H1 (cell line): ENCODE data around the gene MFRP.

Source experiments
- ASH2L ChIP-seq: fragments of 200-600, 300-600 bp; sonication (generic); IDR thresholded peaks from one replicate; pipeline ENCODE4 v1.7.1; 2017; ENCODE audit warnings: low read length
- CHD2 ChIP-seq: IDR thresholded peaks from 2 replicates; pipeline ENCODE4 v1.6.1; 2012; ENCODE audit warnings: low read length, improper control_type of control experiment
- CTCF ChIP-seq, 3 experiments: IDR thresholded peaks; 1 replicate in 2 of 3; 2 replicates in 1 of 3; pipeline versions ENCODE4 v1.5.1 to v1.6.1; 2011; ENCODE audit warnings: low read length in 3 of 3, mild to moderate bottlenecking in 3 of 3, inconsistent platforms in 2 of 3, low read depth in 1 of 3, moderate library complexity in 1 of 3; ENCODE audit not compliant: insufficient read depth in 1 of 3; ENCODE audit errors: control extremely low read depth in 1 of 3
- EZH2 ChIP-seq: fragments of 200-600 bp; sonication (generic); IDR thresholded peaks from 2 replicates; pipeline ENCODE4 v1.7.1; 2012; ENCODE audit warnings: low read depth, mild to moderate bottlenecking, moderate library complexity, low read length, inconsistent platforms; ENCODE audit not compliant: severe bottlenecking
- POLR2A ChIP-seq, 2 experiments: IDR thresholded peaks; 1 replicate in 1 of 2; 2 replicates in 1 of 2; pipeline ENCODE4 v1.6.1; 2011; ENCODE audit warnings: low read depth in 2 of 2, low read length in 2 of 2, mild to moderate bottlenecking in 2 of 2; ENCODE audit errors: control extremely low read depth in 1 of 2
- POLR2AphosphoS5 ChIP-seq: IDR thresholded peaks from 2 replicates; pipeline ENCODE4 v1.6.1; 2011; ENCODE audit warnings: low read depth, low read length
- RAD21 ChIP-seq, 2 experiments: IDR thresholded peaks in 1 of 2; conservative IDR thresholded peaks in 1 of 2; 2 replicates each; pipeline ENCODE4 v1.6.1; 2011; ENCODE audit warnings: low read depth in 2 of 2, low read length in 2 of 2, improper control_type of control experiment in 1 of 2, inconsistent platforms in 1 of 2, mild to moderate bottlenecking in 1 of 2, moderate library complexity in 1 of 2
- SP2 ChIP-seq: IDR thresholded peaks from 2 replicates; pipeline ENCODE4 v1.6.1; 2012; ENCODE audit warnings: mild to moderate bottlenecking, low read length, inconsistent platforms
- TAF1 ChIP-seq: IDR thresholded peaks from 2 replicates; pipeline ENCODE4 v1.6.1; 2011; ENCODE audit warnings: mild to moderate bottlenecking, low read depth, low read length
- YY1 ChIP-seq: IDR thresholded peaks from 2 replicates; pipeline ENCODE4 v1.6.1; 2011; ENCODE audit warnings: low read depth, mild to moderate bottlenecking, low read length

GRCh38 chr11:119351232-119351631 is 4.7 kb upstream of the MFRP start:
- TF ChIP-seq POLR2A (IDR thresholded peaks at IDR 0.05; ENCODE audit: control extremely low read depth in 1 of 2, low read depth in 2 of 2, low read length in 2 of 2), result no peak
- no peak for TF ChIP-seq SP2
- no peak for TF ChIP-seq YY1
- no peak for TF ChIP-seq CTCF (IDR thresholded peaks at IDR 0.05; ENCODE audit: control extremely low read depth in 1 of 3, insufficient read depth in 1 of 3, low read depth in 1 of 3, low read length in 3 of 3)
- no peak for TF ChIP-seq ASH2L
- TF ChIP-seq EZH2, result no peak
- TF ChIP-seq TAF1, result no peak
- TF ChIP-seq CHD2, result no peak
- no peak for TF ChIP-seq POLR2AphosphoS5
- TF ChIP-seq RAD21 (IDR thresholded peaks at IDR 0.05 in 1 of 2, conservative IDR thresholded peaks at IDR 0.05 in 1 of 2; ENCODE audit: low read depth in 2 of 2, low read length in 2 of 2), result no peak
